MG63 (cell line): ENCODE measurements around the gene ATOH8. TPM values are rescaled to one million over a fixed set of nuclear protein-coding genes. Genes with fewer than 3 reads are reported as not detected.

ENCODE experiments used
- DNase-seq: peaks from one replicate; pipeline ENCODE4 v3.0.0-alpha.2; 2020
- H3K27me3 ChIP-seq: fragments of 250-450 bp; sonication (Bioruptor Pico); 2 replicates; pipeline ENCODE4 v1.5.1; 2020; ENCODE audit warnings: mild to moderate bottlenecking, moderate library complexity
- H3K36me3 ChIP-seq: fragments of 250-450 bp; sonication (Bioruptor Pico); 2 replicates; pipeline ENCODE4 v1.5.1; 2020; ENCODE audit warnings: mild to moderate bottlenecking, moderate library complexity
- H3K4me3 ChIP-seq: fragments of 250-450 bp; sonication (Bioruptor Pico); 2 replicates; pipeline ENCODE4 v1.5.1; 2020; ENCODE audit warnings: mild to moderate bottlenecking, moderate library complexity
- H3K9me3 ChIP-seq: fragments of 250-450 bp; sonication (Bioruptor Pico); 2 replicates; pipeline ENCODE4 v1.5.1; 2020; ENCODE audit warnings: mild to moderate bottlenecking, moderate library complexity
- total RNA-seq: library from RNA; depleted of rRNA; stranded (reverse); fragments of >200 nt; shearing (Covaris generic); gene quantifications from 2 replicates; pipeline ENCODE4 v1.2.3, GENCODE V29; 2014; ENCODE audit warnings: low replicate concordance

ATOH8 gene
- total RNA-seq, 1 experiment from 2014 or later: 43.5 TPM

- Histone ChIP-seq H3K27me3 (no peaks in the 10 kb centered on the region), H3K36me3 (peaks cover 79% of the 10 kb centered on the region), H3K4me3 (no peak overlapping the region), H3K9me3 (no peaks in the 10 kb centered on the region)
- DNase-seq: no peak
These were observed 17.1 kb downstream of the ATOH8 start for GRCh38 chr2:85770786-85771409.

GRCh38 chr2:85771486-85771885, 17.7 kb downstream of the ATOH8 start:
- Histone ChIP-seq H3K36me3 (peaks cover 83% of the 10 kb centered on the region), H3K9me3 (no peaks in the 10 kb centered on the region), H3K4me3 (no peak overlapping the region), H3K27me3 (no peaks in the 10 kb centered on the region)
- no peak for DNase-seq

- DNase-seq: peak; percentile 99
- Histone ChIP-seq H3K27me3 (no peaks in the 10 kb centered on the region), H3K36me3 (peaks cover 81% of the 10 kb centered on the region), H3K4me3 (no peak overlapping the region), H3K9me3 (no peaks in the 10 kb centered on the region)
These were observed 18.4 kb downstream of the ATOH8 start for GRCh38 chr2:85772019-85772745.

GRCh38 chr2:85772841-85773491, 19.2 kb downstream of the ATOH8 start:
- DNase-seq: no peak
- Histone ChIP-seq H3K27me3 (no peaks in the 10 kb centered on the region), H3K4me3 (no peak overlapping the region), H3K9me3 (no peaks in the 10 kb centered on the region), H3K36me3 (peaks cover 83% of the 10 kb centered on the region)

GRCh38 chr2:85773692-85774091, 19.9 kb downstream of the ATOH8 start:
- Histone ChIP-seq H3K27me3 (no peaks in the 10 kb centered on the region), H3K9me3 (no peaks in the 10 kb centered on the region), H3K4me3 (no peak overlapping the region), H3K36me3 (peaks cover 79% of the 10 kb centered on the region)
- no peak for DNase-seq

GRCh38 chr2:85774126-85774978, 20.6 kb downstream of the ATOH8 start:
- Histone ChIP-seq H3K4me3 (no peak overlapping the region), H3K27me3 (no peaks in the 10 kb centered on the region), H3K36me3 (peaks cover 76% of the 10 kb centered on the region), H3K9me3 (no peaks in the 10 kb centered on the region)
- no peak for DNase-seq

GRCh38 chr2:85775406-85776381, 21.9 kb downstream of the ATOH8 start:
- no peaks in the 10 kb centered on the region for H3K9me3 ChIP-seq
- peaks cover 75% of the 10 kb centered on the region for H3K36me3 ChIP-seq
- H3K27me3 ChIP-seq: no peaks in the 10 kb centered on the region
- H3K4me3 ChIP-seq: no peak overlapping the region
- DNase-seq: no peak

- Histone ChIP-seq H3K4me3 (no peak overlapping the region), H3K27me3 (no peaks in the 10 kb centered on the region), H3K9me3 (no peaks in the 10 kb centered on the region), H3K36me3 (peaks cover 77% of the 10 kb centered on the region)
- DNase-seq: no peak
These were observed 22.9 kb downstream of the ATOH8 start for GRCh38 chr2:85776672-85777071.

- H3K36me3 ChIP-seq: peaks cover 82% of the 10 kb centered on the region
- H3K4me3 ChIP-seq: no peak overlapping the region
- no peak for DNase-seq
- H3K27me3 ChIP-seq: no peaks in the 10 kb centered on the region
- H3K9me3 ChIP-seq: no peaks in the 10 kb centered on the region
These were observed 23.7 kb downstream of the ATOH8 start for GRCh38 chr2:85777441-85777861.

- Histone ChIP-seq H3K9me3 (no peaks in the 10 kb centered on the region), H3K4me3 (no peak overlapping the region), H3K36me3 (peaks cover 82% of the 10 kb centered on the region), H3K27me3 (no peaks in the 10 kb centered on the region)
- DNase-seq: no peak
These were observed 25.0 kb downstream of the ATOH8 start for GRCh38 chr2:85778646-85779379.

GRCh38 chr2:85779641-85780315, 26.0 kb downstream of the ATOH8 start:
- no peaks in the 10 kb centered on the region for H3K27me3 ChIP-seq
- peaks cover 80% of the 10 kb centered on the region for H3K36me3 ChIP-seq
- H3K9me3 ChIP-seq: no peaks in the 10 kb centered on the region
- H3K4me3 ChIP-seq: no peak overlapping the region
- DNase-seq: no peak

- Histone ChIP-seq H3K27me3 (no peaks in the 10 kb centered on the region), H3K36me3 (peaks cover 73% of the 10 kb centered on the region), H3K4me3 (no peak overlapping the region), H3K9me3 (no peaks in the 10 kb centered on the region)
- DNase-seq: peak; percentile 30
These were observed 26.7 kb downstream of the ATOH8 start for GRCh38 chr2:85780316-85781012.

- Histone ChIP-seq H3K9me3 (no peaks in the 10 kb centered on the region), H3K27me3 (no peaks in the 10 kb centered on the region), H3K4me3 (no peak overlapping the region), H3K36me3 (peaks cover 69% of the 10 kb centered on the region)
- DNase-seq: no peak
These were observed 27.2 kb downstream of the ATOH8 start for GRCh38 chr2:85781013-85781332.

- no peak overlapping the region for H3K4me3 ChIP-seq
- DNase-seq: no peak
- H3K27me3 ChIP-seq: no peaks in the 10 kb centered on the region
- peaks cover 77% of the 10 kb centered on the region for H3K36me3 ChIP-seq
- no peaks in the 10 kb centered on the region for H3K9me3 ChIP-seq
These were observed 30.0 kb downstream of the ATOH8 start for GRCh38 chr2:85783796-85784195.
